OCI-LY7 (cell line): ENCODE data around the gene TMEM182.

Experiments
- CTCF ChIP-seq: fragments of 200-600 bp; sonication (generic); conservative IDR thresholded peaks from 2 replicates; pipeline ENCODE4 v1.5.1; 2014; ENCODE audit warnings: mild to moderate bottlenecking, antibody characterized with exemption, low read length, moderate library complexity, mixed read lengths
- EZH2phosphoT487 ChIP-seq: fragments of 200-600 bp; sonication (generic); IDR thresholded peaks from 2 replicates; pipeline ENCODE4 v1.6.1; 2018; ENCODE audit warnings: low read depth, borderline replicate concordance, mild to moderate bottlenecking, mixed run types, antibody characterized with exemption, low read length, moderate library complexity, mixed read lengths

- no peak for TF ChIP-seq CTCF
- no peak for TF ChIP-seq EZH2phosphoT487
Observed at GRCh38 chr2:102795641-102796040, 33.8 kb downstream of the TMEM182 start.
